HPDE6-E6E7 (cell line): ENCODE data around the gene TRIM16.
"Not testable (repeated sequence)": the region's sequence is repeated elsewhere in the genome, so short reads cannot be mapped to it uniquely, and the experiment has no call there.

Source experiments
- DNase-seq: peaks from one replicate; pipeline ENCODE4 v3.0.0; 2011; ENCODE audit warnings: missing footprints; ENCODE audit errors: extremely low spot score

Gene TRIM16

GRCh38 chr17:15616828-15617227 lies 67.3 kb downstream of the TRIM16 start:
- not testable (repeated sequence) for DNase-seq

DNA sequence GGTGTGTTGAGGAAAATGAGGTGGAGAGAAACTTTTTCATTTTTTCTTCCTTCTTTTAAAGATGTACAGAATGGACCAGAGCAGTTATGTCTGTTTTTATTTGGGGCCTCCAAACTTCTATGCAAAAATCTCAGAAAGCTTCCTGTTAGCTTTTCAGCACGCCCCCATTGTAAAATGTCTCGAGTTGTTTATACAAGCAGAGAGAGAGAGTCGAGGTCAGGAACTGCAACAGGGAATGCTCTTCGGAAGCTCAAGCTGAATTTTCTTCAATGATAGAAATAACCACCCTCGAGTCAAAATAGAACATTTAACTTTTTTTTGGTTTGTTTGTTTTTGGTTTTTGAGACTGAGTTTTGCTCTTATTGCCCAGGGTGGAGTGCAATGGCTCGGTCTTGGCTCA lies 68.3 kb downstream of the TRIM16 start:
- not testable (repeated sequence) for DNase-seq

GRCh38 chr17:15613111-15613510 lies 71.0 kb downstream of the TRIM16 start:
- not testable (repeated sequence) for DNase-seq

DNA sequence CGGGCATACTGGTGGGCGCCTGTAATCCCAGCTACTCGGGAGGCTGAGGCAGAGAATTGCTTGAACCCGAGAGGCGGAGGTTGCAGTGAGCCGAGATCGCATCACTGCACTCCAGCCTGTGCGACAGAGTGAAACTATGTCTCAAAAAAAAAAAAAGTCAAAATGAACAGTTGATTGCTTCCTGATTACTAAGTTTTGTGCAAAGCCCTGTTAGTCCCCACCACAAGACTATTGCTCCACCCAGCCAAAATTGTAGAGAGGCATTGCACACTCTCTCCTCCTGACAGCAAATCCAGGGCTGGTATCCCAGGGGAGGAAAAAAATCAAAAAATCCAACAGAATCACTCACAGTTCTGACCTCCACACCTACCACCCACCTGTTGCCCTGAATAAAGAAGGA lies 91.2 kb downstream of the TRIM16 start:
- not testable (repeated sequence) for DNase-seq

GRCh38 chr17:15591986-15592385 lies 92.1 kb downstream of the TRIM16 start:
- not testable (repeated sequence) for DNase-seq

- DNase-seq = not testable (repeated sequence)
Observed at GRCh38 chr17:15590844-15591243, 93.3 kb downstream of the TRIM16 start.

DNA sequence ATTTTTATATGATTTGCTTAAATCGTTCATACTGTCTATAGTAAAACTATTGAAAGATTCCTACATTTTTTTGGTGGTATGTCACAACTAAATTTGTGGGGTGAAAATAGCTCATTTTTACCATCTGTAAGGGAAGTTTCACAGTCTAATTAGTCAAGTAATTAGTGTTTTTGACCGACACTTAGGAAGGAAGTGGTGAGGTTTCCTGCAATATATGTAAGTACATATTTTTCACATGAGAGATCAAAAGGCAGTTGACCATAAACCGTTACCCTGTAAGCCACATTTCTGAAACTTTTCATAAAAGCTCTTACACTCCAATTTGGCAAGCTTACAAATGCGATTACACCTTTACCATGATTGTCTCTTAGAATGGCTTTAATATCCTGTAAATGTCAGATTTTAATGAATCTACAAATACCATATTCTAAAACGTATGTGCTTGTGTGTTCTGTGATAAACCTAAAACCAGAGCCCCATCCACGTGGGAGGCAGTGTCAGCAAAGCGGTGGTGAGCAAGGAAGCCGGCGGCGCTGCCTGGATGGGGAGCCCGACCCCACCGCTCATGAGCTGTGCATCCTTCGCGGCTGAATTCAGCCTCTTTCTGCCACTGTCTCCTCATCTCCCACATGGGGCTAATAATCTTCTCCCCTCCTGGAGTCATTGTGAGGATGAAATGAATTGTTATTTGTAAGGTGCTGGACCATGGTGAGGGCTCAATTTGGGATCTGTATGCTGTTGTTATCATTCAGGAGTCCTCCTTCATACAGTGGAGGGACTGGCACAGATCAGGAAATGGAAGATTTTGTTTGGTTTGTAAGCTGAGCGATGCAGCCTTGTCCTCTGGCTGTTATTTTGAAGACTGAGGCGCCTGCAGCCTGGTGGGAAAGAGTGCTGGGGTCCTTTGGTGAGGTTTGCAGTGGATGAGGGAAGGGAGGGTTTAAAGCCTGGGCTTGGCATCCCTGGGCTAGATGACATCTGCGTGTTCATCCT lies 94.3 kb downstream of the TRIM16 start:
- DNase-seq = not testable (repeated sequence)

DNA sequence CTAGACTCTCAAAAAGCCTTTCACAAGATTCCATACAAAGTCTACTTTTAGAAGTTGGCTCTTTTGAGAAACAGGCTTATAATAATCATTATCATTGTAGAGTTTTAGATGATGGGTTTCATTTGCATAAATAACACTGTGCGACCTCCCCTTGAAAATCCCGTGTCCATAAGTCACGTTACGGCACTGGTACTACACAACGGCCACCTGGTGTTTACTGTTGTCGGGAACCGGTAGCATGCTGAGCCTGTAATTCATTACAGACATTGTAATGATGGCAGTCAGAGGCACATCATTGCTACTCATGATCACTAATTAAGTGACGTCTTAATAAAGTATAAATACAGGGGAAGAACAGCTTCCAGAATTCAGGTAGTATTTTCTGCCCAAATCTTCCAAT lies 96.1 kb downstream of the TRIM16 start:
- not testable (repeated sequence) for DNase-seq

DNA sequence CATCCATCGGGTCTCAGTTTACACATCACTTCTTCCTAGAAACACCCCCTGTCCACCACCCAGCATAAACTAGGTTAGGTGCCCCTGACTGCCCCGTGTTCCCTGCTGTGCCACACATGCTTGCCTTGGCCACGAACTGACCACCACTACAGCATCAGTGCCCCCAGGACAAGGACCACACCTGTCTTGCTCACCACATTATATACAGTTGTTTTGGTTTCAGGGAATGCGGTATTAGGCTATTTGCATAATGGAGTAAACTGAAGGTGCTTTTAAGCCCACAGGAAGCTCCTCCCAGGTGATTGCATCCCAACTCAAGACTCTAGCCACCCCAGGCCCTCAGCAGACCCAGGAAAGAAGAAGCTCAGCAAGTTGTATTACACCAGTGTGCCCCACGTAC lies 100.8 kb downstream of the TRIM16 start:
- DNase-seq = not testable (repeated sequence)

GRCh38 chr17:15581462-15581861 lies 102.6 kb downstream of the TRIM16 start:
- not testable (repeated sequence) for DNase-seq
